ENCODE measurements around the gene SPDYE17. TPM values are rescaled to one million over a fixed set of nuclear protein-coding genes. Genes with fewer than 3 reads are reported as not detected.
A peak's percentile ranks its signal among the peaks of the same experiment; 100 is the strongest.
"Not testable (repeated sequence)": the region's sequence is repeated elsewhere in the genome, so short reads cannot be mapped to it uniquely, and the experiment has no call there.

Gene SPDYE17
- total RNA-seq, 1 donor from 2014 or later: not detected

DNA sequence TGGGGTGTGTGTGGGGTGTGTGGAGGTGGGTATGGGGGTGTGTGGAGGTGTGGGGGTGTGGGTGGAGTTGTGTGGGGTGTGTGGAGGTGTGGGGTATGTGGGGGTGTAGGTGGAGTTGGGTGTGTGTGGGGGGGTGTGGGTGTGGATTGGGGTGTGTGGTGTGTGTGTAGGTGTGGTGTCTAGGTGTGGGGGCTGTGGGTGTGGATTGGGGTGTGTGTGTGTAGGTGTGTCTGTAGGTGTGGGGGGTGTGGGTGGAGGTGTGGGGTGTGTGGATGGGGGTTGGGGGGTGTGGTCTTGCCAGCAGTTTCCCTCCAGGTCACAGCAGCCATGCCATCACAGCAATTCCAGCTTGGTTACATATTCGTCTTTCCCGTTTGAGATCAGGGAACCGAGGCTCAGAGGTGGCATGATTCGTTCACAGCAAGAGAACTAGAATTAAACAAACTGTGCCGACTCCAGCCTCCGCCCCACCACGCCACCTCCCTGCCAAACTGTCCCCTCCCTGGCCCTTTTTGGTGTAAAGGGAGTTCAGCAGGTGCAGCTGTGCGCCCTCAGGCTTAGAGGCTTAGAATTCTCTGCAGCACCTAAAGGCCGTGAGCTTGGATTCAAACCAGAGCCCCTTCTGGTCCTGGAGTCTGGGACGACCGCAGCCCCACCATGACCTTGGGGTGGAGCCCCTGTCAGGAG, 33.3 kb downstream of the SPDYE17 start:
- DNase-seq (ENCODE audit: low spot score): peak; percentile 44

- peak; percentile 46 for DNase-seq (ENCODE audit: low spot score)
Measured at GRCh38 chr7:76998285-76998589, 33.9 kb downstream of the SPDYE17 start.

DNA sequence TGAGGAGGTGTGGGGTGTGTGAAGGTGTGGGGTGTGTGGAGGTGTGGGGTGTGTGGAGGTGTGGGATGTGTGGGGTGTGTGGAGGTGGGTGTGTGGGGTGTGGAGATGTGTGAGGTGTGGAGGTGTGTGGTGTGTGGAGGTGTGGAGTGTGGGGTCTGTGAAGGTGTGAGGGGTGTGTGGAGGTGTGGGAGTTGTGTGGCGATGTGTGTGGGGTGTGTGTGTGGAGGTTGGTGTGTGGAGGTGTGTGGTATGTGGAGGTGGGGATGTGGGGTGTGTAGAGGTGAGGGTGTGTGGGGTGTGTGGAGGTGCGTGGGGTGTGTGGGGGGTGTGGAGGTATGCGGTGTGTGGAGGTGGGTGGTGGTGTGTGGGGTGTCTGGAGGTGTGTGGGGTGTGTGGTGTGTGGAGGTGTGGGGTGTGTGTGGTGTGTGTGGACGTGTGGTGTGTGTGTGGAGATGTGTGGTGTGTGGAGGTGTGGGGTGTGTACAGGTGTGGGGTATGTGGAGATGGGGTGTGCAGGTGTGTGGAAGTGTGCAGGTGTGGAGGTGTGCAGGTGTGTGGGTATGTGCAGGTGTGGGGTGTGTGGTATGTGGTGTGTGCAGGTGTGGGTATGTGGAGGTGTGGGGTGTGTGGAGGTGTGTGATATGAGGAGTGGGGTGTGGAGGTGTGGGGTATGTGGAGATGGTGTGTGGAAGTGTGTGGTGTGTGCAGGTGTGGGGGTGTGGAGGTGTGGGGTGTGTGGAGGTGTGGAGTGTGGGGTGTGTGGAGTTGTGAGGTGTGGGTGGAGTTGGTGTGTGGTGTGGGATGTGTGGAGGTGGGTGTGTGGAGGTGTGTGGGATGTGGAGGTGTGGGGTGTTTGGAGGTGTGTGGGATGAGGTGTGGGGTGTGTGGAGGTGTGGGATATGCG, 34.5 kb downstream of the SPDYE17 start:
- peak; percentile 43 for DNase-seq (ENCODE audit: low spot score)

DNA sequence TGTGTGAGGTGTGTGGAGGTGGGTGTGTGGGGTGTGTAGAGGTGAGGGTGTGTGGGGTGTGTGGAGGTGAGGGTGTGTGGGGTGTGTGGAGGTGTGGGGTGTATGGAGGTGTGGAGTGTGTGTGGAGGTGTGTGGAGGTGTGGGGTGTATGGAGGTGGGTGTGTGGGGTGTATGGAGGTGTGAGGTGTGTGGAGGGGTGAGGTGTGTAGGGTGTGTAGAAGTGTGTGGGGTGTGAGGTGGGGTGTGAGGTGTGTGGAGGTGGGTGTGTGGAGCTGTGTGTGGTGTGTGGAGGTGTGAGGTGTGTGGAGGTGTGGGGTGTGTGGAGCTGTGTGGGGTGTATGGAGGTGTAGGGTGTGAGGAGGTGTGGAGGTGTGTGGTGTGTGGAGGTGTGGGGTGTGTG, 35.2 kb downstream of the SPDYE17 start:
- DNase-seq (ENCODE audit: low spot score): not testable (repeated sequence)

- DNase-seq (ENCODE audit: low spot score): not testable (repeated sequence)
Measured at GRCh38 chr7:76994286-76994685, 37.9 kb downstream of the SPDYE17 start.

GRCh38 chr7:76993831-76994230, 38.3 kb downstream of the SPDYE17 start:
- DNase-seq (ENCODE audit: low spot score): not testable (repeated sequence)

DNA sequence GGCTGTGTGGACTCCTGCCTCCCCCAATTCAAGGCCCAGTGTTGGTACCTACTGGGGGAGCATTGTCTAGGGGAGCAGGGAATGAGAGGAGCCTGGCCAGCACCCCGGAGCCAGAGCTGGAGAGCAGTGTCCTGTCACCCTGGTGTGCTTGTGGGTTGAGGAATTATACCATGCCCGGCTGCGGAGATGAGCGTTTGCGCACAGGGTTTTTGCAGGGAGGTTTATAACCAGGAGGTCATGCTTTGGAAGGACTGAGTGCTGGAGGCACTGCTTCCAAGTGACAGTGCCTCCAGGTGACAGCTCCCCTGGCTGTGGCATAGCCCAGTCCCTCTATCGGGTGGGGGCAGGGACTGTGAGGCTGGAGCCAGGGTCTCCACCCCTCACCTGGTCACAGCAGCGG, 39.3 kb downstream of the SPDYE17 start:
- not testable (repeated sequence) for DNase-seq (ENCODE audit: low spot score)

DNA sequence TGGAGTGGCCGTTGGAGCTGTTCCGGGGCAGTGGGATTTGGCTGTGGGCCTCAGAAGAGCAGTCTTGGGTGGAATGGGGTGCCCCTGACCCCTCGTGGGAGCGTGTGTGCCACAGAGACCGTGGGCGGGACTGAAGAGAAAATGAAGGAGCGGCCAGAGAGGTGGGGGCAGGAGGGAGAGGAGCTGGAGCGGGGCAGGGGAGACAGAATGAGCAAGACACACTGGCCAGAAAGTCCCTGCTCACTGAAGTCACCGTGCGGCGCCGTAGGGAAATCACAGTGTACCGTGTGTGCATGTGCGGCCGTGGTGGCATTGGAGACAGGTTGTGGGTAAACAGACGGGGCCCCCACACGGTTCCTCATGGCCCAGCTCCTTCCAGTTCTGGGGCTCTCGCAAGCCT, 40.0 kb downstream of the SPDYE17 start:
- DNase-seq (ENCODE audit: low spot score): peak; percentile 34

- DNase-seq (ENCODE audit: low spot score): peak; percentile 41
Measured at GRCh38 chr7:76990202-76990601, 42.0 kb downstream of the SPDYE17 start.

DNA sequence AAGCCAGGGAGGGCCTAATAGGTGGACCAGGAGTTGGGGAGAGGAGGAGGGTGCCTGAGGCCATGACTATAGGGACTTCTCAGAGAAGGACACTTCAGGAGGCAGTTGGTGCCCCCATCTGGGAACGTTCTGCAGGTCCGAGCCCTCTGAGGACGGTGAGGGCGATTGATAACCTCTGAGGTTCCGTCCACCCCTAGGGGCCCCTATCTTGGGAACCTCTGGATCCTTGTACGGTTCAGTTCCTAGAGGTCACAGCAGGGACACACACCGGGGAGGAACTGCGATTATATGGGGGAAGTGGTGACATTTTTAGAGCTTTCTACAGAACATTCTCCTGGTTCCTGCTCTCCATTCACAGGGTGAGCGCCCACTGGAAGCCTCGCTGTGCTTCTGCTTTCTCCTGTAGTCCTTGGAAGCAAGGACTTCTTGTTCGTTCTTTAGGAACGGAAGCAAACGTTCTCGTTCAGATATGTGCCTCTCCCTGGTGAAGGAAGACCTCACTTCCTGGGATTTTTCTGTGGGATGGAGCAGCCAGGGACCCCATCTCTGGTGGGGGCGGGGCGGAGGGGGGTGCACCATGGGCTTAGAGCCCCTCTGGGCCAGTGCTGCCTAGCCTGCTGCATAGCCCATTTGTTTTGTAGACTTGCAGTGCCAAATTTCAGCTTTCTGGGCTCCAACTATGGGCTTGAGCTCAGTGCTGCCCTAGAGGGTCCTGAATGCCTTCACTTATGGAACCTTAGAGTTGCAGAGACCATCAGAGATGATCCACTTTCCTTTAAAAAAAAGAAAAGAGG, 46.0 kb downstream of the SPDYE17 start:
- not testable (repeated sequence) for DNase-seq (ENCODE audit: low spot score)

DNA sequence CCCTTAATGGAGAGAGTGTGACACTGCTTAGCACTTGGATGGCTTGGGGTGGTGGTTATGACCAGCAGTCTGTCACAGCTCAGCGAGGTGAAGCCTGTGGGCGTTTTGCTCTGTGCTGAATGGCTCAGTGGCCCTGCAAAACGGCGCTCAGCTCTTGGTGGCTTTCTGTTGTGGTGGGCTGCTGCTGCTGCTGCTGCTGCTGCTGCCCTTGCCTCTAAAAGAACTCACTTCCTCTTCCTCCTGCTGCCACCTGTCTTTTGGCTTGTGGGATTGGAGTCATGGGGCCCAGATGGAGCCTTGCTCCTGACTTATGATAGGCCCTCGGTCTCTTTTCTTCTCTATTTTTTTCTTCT, 47.4 kb downstream of the SPDYE17 start:
- not testable (repeated sequence) for DNase-seq (ENCODE audit: low spot score)

- not testable (repeated sequence) for DNase-seq (ENCODE audit: low spot score)
Measured at GRCh38 chr7:76983937-76984783, 48.0 kb downstream of the SPDYE17 start.

GRCh38 chr7:76983333-76983732, 48.8 kb downstream of the SPDYE17 start:
- not testable (repeated sequence) for DNase-seq (ENCODE audit: low spot score)

GRCh38 chr7:76982501-76982900, 49.7 kb downstream of the SPDYE17 start:
- not testable (repeated sequence) for DNase-seq (ENCODE audit: low spot score)

DNA sequence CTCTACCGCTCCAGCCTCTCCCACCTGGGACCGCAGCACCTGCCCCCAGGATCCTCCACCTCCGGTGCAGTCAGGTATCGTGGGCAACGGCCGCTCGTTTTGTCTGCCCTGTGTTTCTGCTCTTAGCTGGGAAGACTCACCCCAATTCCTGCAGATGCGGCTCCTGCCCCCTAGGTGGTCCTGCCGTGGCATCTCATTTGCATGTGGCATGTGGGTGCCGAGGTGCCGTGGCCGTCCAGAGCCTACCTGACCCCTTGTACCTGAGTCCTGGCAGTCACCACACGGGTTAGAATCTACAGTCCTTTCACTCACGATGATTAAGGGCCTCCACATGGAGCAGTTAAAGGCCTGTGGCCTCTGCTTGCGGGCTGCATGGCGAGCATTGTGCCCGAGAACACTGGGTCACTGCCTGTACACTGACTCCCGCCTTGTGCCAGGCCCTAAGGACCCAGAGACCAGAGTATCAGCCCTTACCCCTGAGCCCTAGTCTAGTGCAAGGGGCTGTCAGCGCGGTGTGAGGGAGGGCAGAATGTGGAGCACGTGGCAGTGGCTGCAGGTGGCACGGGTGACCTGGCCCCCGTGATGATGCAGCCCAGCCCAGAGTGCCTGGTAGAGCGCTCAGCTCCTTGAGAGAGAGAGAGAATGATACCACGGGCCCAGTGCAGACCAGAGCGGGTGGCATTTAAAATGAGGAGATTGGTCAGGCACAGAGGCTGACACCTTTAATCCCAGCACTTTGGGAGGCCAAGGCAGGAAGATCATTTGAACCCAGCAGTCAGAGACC, 50.8 kb downstream of the SPDYE17 start:
- not testable (repeated sequence) for DNase-seq (ENCODE audit: low spot score)

DNA sequence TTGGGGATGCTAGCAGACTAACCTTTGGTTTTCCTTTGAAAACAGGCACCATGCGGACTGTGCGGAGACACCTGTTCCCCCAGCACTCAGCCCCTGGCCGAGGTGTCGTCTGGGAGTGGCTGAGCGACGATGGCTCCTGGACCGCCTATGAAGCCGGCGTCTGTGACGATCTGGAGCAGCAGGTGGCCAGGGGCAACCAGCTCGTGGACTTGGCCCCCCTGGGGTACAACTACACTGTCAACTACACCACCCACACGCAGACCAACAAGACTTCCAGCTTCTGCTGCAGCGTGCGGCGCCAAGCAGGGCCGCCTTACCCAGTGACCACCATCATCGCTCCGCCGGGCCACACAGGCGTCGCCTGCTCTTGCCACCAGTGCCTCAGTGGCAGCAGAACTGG, 51.6 kb downstream of the SPDYE17 start:
- not testable (repeated sequence) for DNase-seq (ENCODE audit: low spot score)

- not testable (repeated sequence) for DNase-seq (ENCODE audit: low spot score)
Measured at GRCh38 chr7:76977761-76978367, 54.3 kb downstream of the SPDYE17 start.

DNA sequence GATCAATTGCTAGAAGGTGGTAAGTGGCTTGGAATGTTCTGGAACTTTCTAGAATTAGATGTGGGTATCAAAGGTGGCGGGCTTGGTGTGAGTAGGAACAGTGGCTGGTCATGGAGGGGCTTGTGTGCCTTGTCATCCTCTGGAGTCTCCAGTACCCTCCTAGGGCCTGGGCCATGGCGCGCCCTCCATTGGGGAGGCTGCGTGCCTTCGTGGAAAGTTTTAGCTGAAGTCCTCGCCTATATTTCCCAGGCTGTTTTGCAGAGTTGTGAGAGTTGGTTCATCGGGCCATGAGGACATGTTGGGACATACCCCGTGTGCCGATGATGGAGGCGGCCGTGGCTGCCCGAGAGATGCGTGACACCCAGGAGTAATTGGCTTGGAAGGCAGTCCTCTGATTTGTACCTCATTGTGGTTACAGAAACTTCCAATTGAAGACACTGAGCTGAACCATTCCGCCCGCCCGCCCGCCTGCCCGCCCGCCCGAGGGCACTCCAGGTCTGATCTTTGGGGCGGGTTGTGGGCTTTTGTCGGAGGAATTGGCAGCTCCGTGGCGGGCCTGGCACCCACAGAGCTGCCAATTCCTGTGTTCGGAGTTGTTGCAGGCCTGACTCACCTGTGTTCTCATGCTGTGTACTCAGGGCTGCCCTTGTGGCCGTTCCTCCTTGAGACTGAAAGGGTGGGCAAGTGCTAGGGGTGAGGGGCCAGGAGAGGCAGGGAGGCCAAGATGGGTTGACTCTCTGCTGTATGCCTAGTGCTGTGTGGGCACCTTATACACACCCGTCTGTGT, 57.2 kb downstream of the SPDYE17 start:
- DNase-seq (ENCODE audit: low spot score): not testable (repeated sequence)

DNA sequence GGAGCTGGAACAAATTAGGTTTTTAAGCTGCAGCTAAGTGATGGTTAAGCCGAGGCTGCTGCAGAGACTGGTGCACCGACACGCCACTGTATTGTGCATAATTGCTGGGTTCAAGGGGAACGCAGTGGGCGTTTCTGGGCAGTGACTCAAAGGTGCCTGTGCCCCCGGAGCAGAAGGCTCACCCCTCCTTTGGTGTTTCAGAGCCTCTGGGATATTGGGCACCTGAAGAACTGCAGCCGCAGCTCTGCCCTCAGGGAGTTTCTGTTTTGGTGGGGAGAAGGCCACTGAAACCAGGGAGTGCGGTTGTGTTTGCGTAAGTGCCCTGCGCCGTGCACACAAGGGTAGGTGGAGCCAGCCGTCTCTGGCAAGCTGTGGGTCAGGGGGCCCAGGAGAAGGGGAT, 57.8 kb downstream of the SPDYE17 start:
- not testable (repeated sequence) for DNase-seq (ENCODE audit: low spot score)
